GM23248 (cell line): ENCODE measurements around the gene F5.

Experiments
- EZH2 ChIP-seq: fragments of 200-600 bp; sonication (generic); IDR thresholded peaks from 2 replicates; pipeline ENCODE4 v1.6.1; 2018; ENCODE audit warnings: antibody characterized with exemption, mild to moderate bottlenecking; ENCODE audit not compliant: insufficient read depth, poor library complexity, severe bottlenecking
- EZH2phosphoT487 ChIP-seq: fragments of 200-600 bp; sonication (generic); IDR thresholded peaks from 2 replicates; pipeline ENCODE4 v1.6.1; 2018; ENCODE audit warnings: antibody characterized with exemption, moderate library complexity, mild to moderate bottlenecking, low read depth; ENCODE audit not compliant: insufficient read depth

DNA sequence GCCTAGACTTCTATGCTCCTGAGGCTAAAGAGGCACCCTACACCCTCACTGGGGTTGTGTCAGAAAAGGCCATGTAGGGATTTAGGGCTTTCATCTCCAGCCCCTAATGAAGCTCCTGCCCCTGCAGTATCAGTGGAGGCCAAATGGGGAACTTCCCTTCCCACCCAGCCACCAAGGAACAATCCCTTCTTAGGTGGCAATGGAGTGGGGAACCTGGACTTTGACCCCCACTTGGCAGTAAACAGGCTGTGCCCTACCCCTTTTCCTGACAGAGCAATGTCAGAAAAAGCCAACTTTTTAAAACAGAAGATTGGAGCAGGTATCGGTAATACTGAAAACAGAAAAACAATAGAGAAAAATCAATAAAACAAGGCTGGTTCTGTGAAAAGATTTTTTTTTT, 65.1 kb downstream of the F5 start:
- TF ChIP-seq EZH2, result no peak
- TF ChIP-seq EZH2phosphoT487, result no peak
